Heart right ventricle (tissue), 16 donors: ENCODE data around the gene FANCC. TPM values are rescaled to one million over a fixed set of nuclear protein-coding genes. Genes with fewer than 3 reads are reported as not detected.

ENCODE experiments used
- ATAC-seq, 8 donors: fragments of 200-7000 bp; cut with Tn5 transposase; one replicate each; pipeline ENCODE4 v1.9.1; 2020; ENCODE audit warnings: mild to moderate bottlenecking in 8 of 8, moderate library complexity in 8 of 8, moderate number of reproducible peaks in 1 of 8
- DNase-seq, 2 donors: peaks; one replicate each; pipeline ENCODE4 v3.0.0-alpha.2; 2020
- H3K27ac ChIP-seq, 10 donors: fragments of 200-600 bp; sonication (generic) in 2 of 10; one replicate each; pipeline versions ENCODE4 v1.5.0 to v1.8.0; 2020 to 2022; ENCODE audit warnings: mild to moderate bottlenecking in 3 of 10
- H3K27me3 ChIP-seq, 7 donors: fragments of 200-600 bp; one replicate each; pipeline ENCODE4 v1.8.0; 2021 to 2022; ENCODE audit warnings: mild to moderate bottlenecking in 2 of 7
- H3K36me3 ChIP-seq, 9 donors: fragments of 200-600 bp; sonication (generic) in 1 of 9; one replicate each; pipeline versions ENCODE4 v1.5.0 to v1.8.0; 2020 to 2022; ENCODE audit warnings: mild to moderate bottlenecking in 2 of 9
- H3K4me1 ChIP-seq, 9 donors: fragments of 200-600 bp; sonication (generic) in 1 of 9; one replicate each; pipeline versions ENCODE4 v1.5.0 to v1.8.0; 2020 to 2022; ENCODE audit warnings: mild to moderate bottlenecking in 4 of 9
- H3K4me3 ChIP-seq, 10 donors: fragments of 200-600 bp; sonication (generic) in 2 of 10; one replicate each; pipeline versions ENCODE4 v1.5.0 to v1.8.0; 2020 to 2022; ENCODE audit warnings: mild to moderate bottlenecking in 7 of 10, moderate library complexity in 2 of 10
- H3K9me3 ChIP-seq, 11 donors: fragments of 200-600 bp in 10 of 11; sonication (generic) in 2 of 11; one replicate each; pipeline versions ENCODE4 v1.5.0 to v1.8.0; 2013 to 2022; ENCODE audit warnings: mild to moderate bottlenecking in 2 of 11, control low read depth in 1 of 11, moderate library complexity in 1 of 11
- WGBS, 2 donors: extraction: QIAGEN DNeasy Blood & Tissue Kit; methylation state at CpG; one replicate each; pipeline ENCODE4 v1.1.7; 2013; ENCODE audit warnings: inconsistent platforms in 1 of 2; 5-methylcytosine and 5-hydroxymethylcytosine counted together
- intact Hi-C, 10 donors: fragments of 100-400 bp; cut with DNase I; formaldehyde crosslinking; loops; one replicate each; pipeline versions ENCODE4 v1.11.1 to v1.14.2; 2022
- polyA plus RNA-seq, 2 donors: library from polyadenylated mRNA; stranded (reverse); fragments of 200-250 nt; gene quantifications; one replicate each; pipeline ENCODE4 v1.2.3, GENCODE V29; 2013
- total RNA-seq, 10 donors: library from RNA; stranded (reverse); fragmentation: NEBNext Ultra II Directional in 3 of 10; extraction: Animal tissue kit (Norgen Biotek cat#: 25700) in 3 of 10; gene quantifications; one replicate each; pipeline versions ENCODE4 v1.2.1 to v1.2.4, GENCODE V29; 2021 to 2023
- TF ChIP-seq, protein P1 (sequence below), 9 donors: fragments of 200-600 bp; sonication (generic) in 2 of 9; IDR thresholded peaks; one replicate each; pipeline versions ENCODE4 v1.5.0 to v1.8.0; 2021 to 2022; ENCODE audit warnings: antibody characterized with exemption in 9 of 9, mild to moderate bottlenecking in 5 of 9, moderate library complexity in 1 of 9
- donor health status: Arrhythmogenic right ventricular cardiomyopathy.
- donor health status: ischemic (EF 13 %, LVEDD 7.1; RV severe dilation, severe dysfunction).
- donor health status: healthy with polysubstance abuse.
- donor health status: DM: no; HTN: yes; CAD: no.
- donor health status: DM: no; HTN: no; CAD: no.
- donor health status: ischemic (EF 25% LVEDD 6.9; RV normal size, moderate dysfunction).
- donor health status: ischemic (EF 25% LVEDD 5.7; RV mildly dilated, moderate dysfunction).
- donor health status: healthy.
- donor health status: DM: yes; HTN: yes; CAD: no.
- donor health status: Ischemic cardiomyopathy.
- donor health status: ischemic (EF 35%, LVEDD 5.7; RV mildly dilated, moderate dysfunction).
- donor health status: nonischemic (EF 11% LVEDD 7.7; RV severe dilation, severe dysfunction).
- donor health status: DM: yes; HTN: yes; CAD: no.
- donor health status: PGD.
- donor health status: ischemic (EF 29% LVEDD 5.4; RV normal size, mild dysfunction).
- donor health status: nonischemic (EF 23%, LVEDD 6.1; RV moderate dilation, normal function).

Gene FANCC
- total and polyA plus RNA-seq, 12 donors, result 2.9 to 6.8 (median 4.3) TPM

DNA sequence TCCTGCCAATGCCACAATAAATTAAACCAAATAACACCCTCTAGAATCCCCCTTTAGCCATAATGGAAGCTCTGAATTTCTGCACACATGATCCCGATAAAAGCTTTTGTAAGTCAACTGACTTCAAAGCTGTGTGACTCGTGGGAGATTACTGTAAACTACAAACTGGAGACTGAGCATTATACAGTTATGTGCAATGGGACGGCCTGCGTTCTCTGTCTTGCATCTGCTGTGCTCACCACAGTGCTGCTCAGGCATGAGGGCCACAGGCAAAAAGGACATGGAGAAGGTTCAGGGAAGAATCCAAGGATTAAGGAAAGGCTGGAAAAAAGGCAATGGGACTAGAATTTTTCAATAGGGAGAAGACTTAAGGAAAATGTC lies 184.2 kb downstream of the FANCC start:
- no peak for ATAC-seq
- no peak for DNase-seq
- H3K9me3 ChIP-seq, result no peaks in the 10 kb centered on the region
- TF ChIP-seq, protein P1, sequence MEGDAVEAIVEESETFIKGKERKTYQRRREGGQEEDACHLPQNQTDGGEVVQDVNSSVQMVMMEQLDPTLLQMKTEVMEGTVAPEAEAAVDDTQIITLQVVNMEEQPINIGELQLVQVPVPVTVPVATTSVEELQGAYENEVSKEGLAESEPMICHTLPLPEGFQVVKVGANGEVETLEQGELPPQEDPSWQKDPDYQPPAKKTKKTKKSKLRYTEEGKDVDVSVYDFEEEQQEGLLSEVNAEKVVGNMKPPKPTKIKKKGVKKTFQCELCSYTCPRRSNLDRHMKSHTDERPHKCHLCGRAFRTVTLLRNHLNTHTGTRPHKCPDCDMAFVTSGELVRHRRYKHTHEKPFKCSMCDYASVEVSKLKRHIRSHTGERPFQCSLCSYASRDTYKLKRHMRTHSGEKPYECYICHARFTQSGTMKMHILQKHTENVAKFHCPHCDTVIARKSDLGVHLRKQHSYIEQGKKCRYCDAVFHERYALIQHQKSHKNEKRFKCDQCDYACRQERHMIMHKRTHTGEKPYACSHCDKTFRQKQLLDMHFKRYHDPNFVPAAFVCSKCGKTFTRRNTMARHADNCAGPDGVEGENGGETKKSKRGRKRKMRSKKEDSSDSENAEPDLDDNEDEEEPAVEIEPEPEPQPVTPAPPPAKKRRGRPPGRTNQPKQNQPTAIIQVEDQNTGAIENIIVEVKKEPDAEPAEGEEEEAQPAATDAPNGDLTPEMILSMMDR (IDR thresholded peaks at IDR 0.05), result no peak
- intact Hi-C loops, result loop anchor here in 1 of 10 donors (5.0 kb wide), 1 partner anchor 466 kb away; no protein-coding TSS in a partner anchor
- H3K27ac ChIP-seq, result no peak overlapping the region
- H3K4me3 ChIP-seq, result no peak overlapping the region
- H3K27me3 ChIP-seq, result no peaks in the 10 kb centered on the region
- WGBS, 2 donors, result 93 to 94% methylated on average over 4 of the region's 4 CpGs
- H3K4me1 ChIP-seq, result peaks cover 0 to 2% (median 0%) of the 10 kb centered on the region in 9 donors
- peaks cover 0 to 10% (median 0%) of the 10 kb centered on the region in 9 donors for H3K36me3 ChIP-seq

DNA sequence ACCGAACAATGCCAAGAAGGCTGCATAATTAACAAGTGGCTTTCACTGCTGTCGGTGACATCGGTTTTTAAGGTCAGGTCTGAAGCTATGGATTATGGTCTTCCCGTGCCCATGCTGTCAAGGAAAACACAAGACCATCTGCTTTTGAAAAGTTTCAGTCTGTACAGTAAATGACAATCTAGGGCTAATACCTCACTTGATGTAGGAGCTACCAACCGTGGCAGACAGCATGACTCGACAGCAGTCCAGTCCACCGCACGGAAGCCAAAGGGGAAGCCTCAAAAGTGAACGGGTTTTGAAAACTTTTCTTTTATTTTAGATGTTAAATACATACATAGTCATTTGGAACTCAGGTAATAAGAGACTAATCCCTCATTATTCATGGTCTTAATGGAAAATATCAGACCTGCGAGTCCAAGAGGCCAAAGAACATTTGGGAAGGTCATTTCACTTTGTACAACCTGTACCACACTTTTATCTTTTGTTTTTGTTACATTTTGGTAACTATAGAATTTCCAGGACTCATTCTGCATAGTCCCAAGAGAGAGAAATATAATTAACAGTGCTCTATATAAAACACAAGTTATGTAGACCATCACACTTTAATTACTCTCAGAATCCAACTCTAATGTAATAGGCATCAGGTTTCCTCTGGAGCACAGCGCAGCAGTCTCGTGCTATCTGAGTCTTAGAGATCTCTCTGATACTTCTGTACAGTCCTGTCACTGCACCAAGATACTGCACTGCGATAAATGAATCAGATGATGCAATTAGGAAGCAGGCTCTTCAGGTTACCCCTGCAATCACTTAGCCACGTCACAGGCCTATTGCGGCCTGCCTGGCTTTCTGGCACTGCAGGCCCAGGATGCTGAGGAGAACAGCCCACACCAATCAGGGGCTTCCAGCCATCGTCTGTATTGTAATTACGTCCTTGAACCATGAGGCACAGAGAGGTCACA lies 184.9 kb downstream of the FANCC start:
- no peaks in the 10 kb centered on the region for H3K27me3 ChIP-seq
- H3K36me3 ChIP-seq, result peaks cover 0 to 10% (median 0%) of the 10 kb centered on the region in 9 donors
- DNase-seq (no peak), ATAC-seq (peak in 1 of 8 donors; percentile 9)
- WGBS, 2 donors, result 90% methylated on average over 17 of the region's 17 CpGs
- TF ChIP-seq, protein P1 (IDR thresholded peaks at IDR 0.05), result no peak
- no peak overlapping the region for H3K4me3 ChIP-seq
- H3K4me1 ChIP-seq, result peaks cover 0 to 2% (median 0%) of the 10 kb centered on the region in 9 donors
- no peak overlapping the region for H3K27ac ChIP-seq
- intact Hi-C loops, result loop anchor here in 1 of 10 donors (5.0 kb wide), 1 partner anchor 465 kb away; no protein-coding TSS in a partner anchor
- H3K9me3 ChIP-seq, result no peaks in the 10 kb centered on the region

DNA sequence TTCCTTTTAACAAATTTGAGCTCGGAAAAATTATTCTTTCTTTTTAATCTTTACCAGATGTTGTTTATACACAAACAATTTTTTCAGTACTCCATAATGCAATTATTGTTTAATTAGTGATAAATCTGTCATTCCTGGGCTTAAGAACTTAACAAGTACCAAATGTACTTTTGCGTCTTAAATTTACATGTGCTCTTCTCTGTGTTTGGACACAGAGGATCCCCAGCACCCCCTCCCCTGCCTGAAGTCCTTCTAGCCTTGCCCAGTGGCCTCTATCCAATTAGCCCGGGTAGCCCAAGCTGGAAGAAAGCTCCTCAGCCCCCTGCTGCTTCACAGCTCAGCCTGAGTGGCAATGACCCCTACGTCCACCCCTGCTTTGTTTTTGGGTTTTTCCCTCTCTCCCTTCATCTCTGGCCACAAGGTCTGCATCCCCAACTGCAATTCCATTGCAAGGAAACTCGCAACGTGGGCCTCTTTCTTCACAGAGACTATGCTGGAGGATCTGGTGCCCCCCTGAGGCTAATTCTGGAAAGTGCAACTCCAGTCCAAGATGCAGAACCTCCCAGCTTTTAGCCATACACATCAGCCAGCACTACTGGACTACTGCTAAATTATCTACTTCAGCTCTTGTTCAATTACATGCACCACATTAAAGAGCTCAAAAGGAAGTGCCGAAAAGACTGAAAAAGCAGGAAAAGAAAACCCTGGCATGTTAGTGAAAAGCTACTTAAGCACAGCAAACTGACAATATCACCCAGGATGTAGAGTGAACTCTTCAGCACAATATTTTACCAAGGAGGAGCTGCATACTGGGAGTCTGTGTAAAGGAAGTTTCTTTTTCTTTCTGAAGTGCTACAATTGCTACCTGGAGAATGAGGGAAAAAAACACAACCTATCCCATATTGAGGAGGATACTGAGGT lies 186.2 kb downstream of the FANCC start:
- DNase-seq (peak; percentile 47 to 67), ATAC-seq (peak in 7 of 8 donors; percentile 37 to 59 (median 43))
- Histone ChIP-seq H3K9me3 (no peaks in the 10 kb centered on the region), H3K27me3 (no peaks in the 10 kb centered on the region), H3K4me3 (no peak overlapping the region), H3K4me1 (peaks cover 0 to 11% (median 6%) of the 10 kb centered on the region in 9 donors), H3K27ac (no peak overlapping the region), H3K36me3 (peaks cover 0 to 10% (median 0%) of the 10 kb centered on the region in 9 donors)
- intact Hi-C loops, result loop anchor here in 4 of 10 donors (1.0 to 5.0 kb wide), 3 partner anchors 348 to 464 kb away; no protein-coding TSS in a partner anchor
- TF ChIP-seq, protein P1 (IDR thresholded peaks at IDR 0.05), result peak; percentile 57 to 89 (median 85)
- WGBS, 2 donors, result 41 to 45% methylated on average over 7 of the region's 7 CpGs

DNA sequence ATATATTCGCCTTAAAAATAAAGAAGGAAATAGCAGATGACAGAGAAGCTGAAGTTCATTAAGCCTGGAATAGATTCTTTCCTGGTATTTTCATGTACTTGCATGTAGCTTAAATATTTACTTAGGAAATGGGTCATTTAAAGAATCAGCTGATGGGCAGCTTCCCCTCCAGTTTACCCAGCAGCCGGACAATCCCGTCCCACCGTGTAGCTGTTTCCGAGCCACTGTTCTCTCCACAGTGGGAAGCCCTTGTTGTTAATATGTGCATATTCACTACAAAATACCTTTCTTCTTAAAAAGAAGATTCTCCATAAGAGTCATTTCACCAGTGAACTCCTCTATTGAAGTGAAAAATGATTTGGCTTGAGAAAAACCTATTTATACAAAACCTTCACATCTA lies 187.0 kb downstream of the FANCC start:
- intact Hi-C loops, result loop anchor here in 2 of 10 donors (2.0 to 5.0 kb wide), 2 partner anchors 348 to 463 kb away; no protein-coding TSS in a partner anchor
- H3K4me3 ChIP-seq, result no peak overlapping the region
- no peak overlapping the region for H3K27ac ChIP-seq
- H3K4me1 ChIP-seq, result peaks cover 0 to 11% (median 6%) of the 10 kb centered on the region in 9 donors
- H3K27me3 ChIP-seq, result no peaks in the 10 kb centered on the region
- 86 to 92% methylated on average over 5 of the region's 5 CpGs for WGBS, 2 donors
- ATAC-seq, result no peak
- no peaks in the 10 kb centered on the region for H3K9me3 ChIP-seq
- peaks cover 0 to 10% (median 0%) of the 10 kb centered on the region in 9 donors for H3K36me3 ChIP-seq
- no peak for DNase-seq
- TF ChIP-seq, protein P1 (IDR thresholded peaks at IDR 0.05), result no peak
